Esophagus squamous epithelium (tissue), 4 donors: Measurements from ENCODE around the gene RCOR3.

Experiments
- POLR2A ChIP-seq, 4 donors: fragments of 450-650 bp; IDR thresholded peaks; one replicate each; pipeline ENCODE4 v1.6.1; 2017; ENCODE audit warnings: antibody characterized with exemption in 4 of 4, mild to moderate bottlenecking in 4 of 4, moderate library complexity in 3 of 4
- TF ChIP-seq, protein P1 (sequence below), 6 experiments: fragments of 450-650 bp in 4 of 6; fragments of 200-600 bp in 2 of 6; sonication (generic) in 2 of 6; IDR thresholded peaks; one replicate each; pipeline ENCODE4 v1.5.1; 2016 to 2019; ENCODE audit warnings: antibody characterized with exemption in 6 of 6, mild to moderate bottlenecking in 4 of 6, moderate library complexity in 4 of 6

DNA sequence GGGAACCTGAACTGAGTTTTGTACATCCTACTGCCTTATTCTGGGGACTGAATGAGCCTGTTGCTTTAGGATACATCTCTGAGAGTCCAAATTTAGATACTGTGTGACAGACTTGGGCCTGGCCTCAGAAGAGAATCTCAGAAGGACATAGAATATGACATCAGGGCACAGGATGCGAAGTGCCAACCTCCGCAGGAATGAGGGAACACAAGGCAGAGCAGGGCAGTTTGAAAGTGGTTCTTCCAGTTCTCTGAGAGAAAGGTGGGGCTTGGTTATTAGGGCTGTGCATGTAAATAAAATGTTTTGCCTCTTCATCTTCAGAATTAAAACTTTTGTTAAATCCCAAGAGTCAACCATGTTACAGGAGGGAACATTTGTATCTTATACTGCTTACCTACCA lies 90.6 kb downstream of the RCOR3 start:
- TF ChIP-seq, protein P1, sequence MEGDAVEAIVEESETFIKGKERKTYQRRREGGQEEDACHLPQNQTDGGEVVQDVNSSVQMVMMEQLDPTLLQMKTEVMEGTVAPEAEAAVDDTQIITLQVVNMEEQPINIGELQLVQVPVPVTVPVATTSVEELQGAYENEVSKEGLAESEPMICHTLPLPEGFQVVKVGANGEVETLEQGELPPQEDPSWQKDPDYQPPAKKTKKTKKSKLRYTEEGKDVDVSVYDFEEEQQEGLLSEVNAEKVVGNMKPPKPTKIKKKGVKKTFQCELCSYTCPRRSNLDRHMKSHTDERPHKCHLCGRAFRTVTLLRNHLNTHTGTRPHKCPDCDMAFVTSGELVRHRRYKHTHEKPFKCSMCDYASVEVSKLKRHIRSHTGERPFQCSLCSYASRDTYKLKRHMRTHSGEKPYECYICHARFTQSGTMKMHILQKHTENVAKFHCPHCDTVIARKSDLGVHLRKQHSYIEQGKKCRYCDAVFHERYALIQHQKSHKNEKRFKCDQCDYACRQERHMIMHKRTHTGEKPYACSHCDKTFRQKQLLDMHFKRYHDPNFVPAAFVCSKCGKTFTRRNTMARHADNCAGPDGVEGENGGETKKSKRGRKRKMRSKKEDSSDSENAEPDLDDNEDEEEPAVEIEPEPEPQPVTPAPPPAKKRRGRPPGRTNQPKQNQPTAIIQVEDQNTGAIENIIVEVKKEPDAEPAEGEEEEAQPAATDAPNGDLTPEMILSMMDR (IDR thresholded peaks at IDR 0.05) = no peak
- TF ChIP-seq POLR2A (IDR thresholded peaks at IDR 0.05) = no peak
